Neural cell (in vitro differentiated cells): ENCODE measurements around the gene SHQ1. TPM values are rescaled to one million over a fixed set of nuclear protein-coding genes. Genes with fewer than 3 reads are reported as not detected.

Experiments
- H2AFZ ChIP-seq: fragments of 200-600, 300-800 bp; sonication (generic), shearing (Covaris generic); 2 replicates; pipeline ENCODE4 v1.6.0; 2014; ENCODE audit warnings: low read depth, mild to moderate bottlenecking, antibody characterized with exemption, low read length, moderate library complexity
- H3F3A ChIP-seq: fragments of 200-600 bp; shearing (Covaris generic); 2 replicates; pipeline ENCODE4 v1.6.1; 2016; ENCODE audit warnings: mild to moderate bottlenecking, moderate library complexity, mixed read lengths, antibody characterized with exemption, low read length; ENCODE audit not compliant: insufficient read depth, poor library complexity, severe bottlenecking
- H3K27ac ChIP-seq: fragments of 200-600, 300-800 bp; sonication (generic), shearing (Covaris generic); 2 replicates; pipeline ENCODE4 v1.5.1; 2014; ENCODE audit warnings: mild to moderate bottlenecking, low read length, moderate library complexity
- H3K27me3 ChIP-seq: fragments of 300-800, 200-600 bp; sonication (generic), shearing (Covaris generic); 2 replicates; pipeline ENCODE4 v1.6.0; 2014; ENCODE audit warnings: mild to moderate bottlenecking, low read depth, low read length, moderate library complexity; ENCODE audit not compliant: insufficient read depth
- H3K36me3 ChIP-seq: fragments of 300-800, 200-600 bp; sonication (generic), shearing (Covaris generic); 2 replicates; pipeline ENCODE4 v1.5.1; 2014; ENCODE audit warnings: mild to moderate bottlenecking, antibody characterized with exemption, low read length, moderate library complexity; ENCODE audit not compliant: insufficient read depth
- H3K4me2 ChIP-seq: fragments of 300-800, 200-600 bp; sonication (generic), shearing (Covaris generic); 2 replicates; pipeline ENCODE4 v1.6.0; 2014; ENCODE audit warnings: mild to moderate bottlenecking, low read length
- H3K4me3 ChIP-seq: fragments of 300-800, 200-600 bp; sonication (generic), shearing (Covaris generic); 2 replicates; pipeline ENCODE4 v1.5.1; 2014; ENCODE audit warnings: mild to moderate bottlenecking, low read length, moderate library complexity
- H3K79me2 ChIP-seq: fragments of 200-600 bp; shearing (Covaris generic); replicated peaks from 2 replicates; pipeline ENCODE4 v1.6.0; 2014; ENCODE audit warnings: mild to moderate bottlenecking, low read length, moderate library complexity; ENCODE audit not compliant: insufficient read depth
- H3K9ac ChIP-seq: fragments of 300-800, 200-600 bp; sonication (generic), shearing (Covaris generic); 2 replicates; pipeline ENCODE4 v1.6.1; 2016; ENCODE audit warnings: mild to moderate bottlenecking, low read length, mixed read lengths
- H3K9me2 ChIP-seq: fragments of 200-600 bp; shearing (Covaris generic); 2 replicates; pipeline ENCODE4 v1.6.1; 2016; ENCODE audit warnings: mild to moderate bottlenecking, low read length, mixed read lengths; ENCODE audit not compliant: insufficient read depth
- H3K9me3 ChIP-seq: fragments of 200-600, 300-800 bp; sonication (generic), shearing (Covaris generic); 2 replicates; pipeline ENCODE4 v1.6.1; 2016; ENCODE audit warnings: mild to moderate bottlenecking, mixed run types, low read length, moderate library complexity, mixed read lengths
- H4K20me1 ChIP-seq: fragments of 200-600 bp; shearing (Covaris generic); 2 replicates; pipeline ENCODE4 v1.6.1; 2016; ENCODE audit warnings: mild to moderate bottlenecking, mixed run types; ENCODE audit not compliant: insufficient read depth
- EP300 ChIP-seq: fragments of 450-650 bp; conservative IDR thresholded peaks from 2 replicates; pipeline ENCODE4 v1.6.1; 2014; ENCODE audit warnings: antibody characterized with exemption, mild to moderate bottlenecking, moderate library complexity; ENCODE audit not compliant: poor library complexity, severe bottlenecking
- EZH2 ChIP-seq: fragments of 200-600, 300-800 bp; shearing (Covaris generic), sonication (generic); IDR thresholded peaks from 2 replicates; pipeline ENCODE4 v1.6.1; 2014; ENCODE audit warnings: antibody characterized with exemption, low read length, borderline replicate concordance, mild to moderate bottlenecking; ENCODE audit not compliant: insufficient read depth, poor library complexity, severe bottlenecking
- MXI1 ChIP-seq: fragments of 450-650 bp; conservative IDR thresholded peaks from 2 replicates; pipeline ENCODE4 v1.6.1; 2014; ENCODE audit warnings: antibody characterized with exemption, mild to moderate bottlenecking; ENCODE audit not compliant: poor library complexity, severe bottlenecking
- POLR2AphosphoS5 ChIP-seq: IDR thresholded peaks from 2 replicates; pipeline ENCODE4 v1.6.1; 2012
- RAD21 ChIP-seq: fragments of 450-650 bp; conservative IDR thresholded peaks from 2 replicates; pipeline ENCODE4 v1.6.1; 2014; ENCODE audit warnings: antibody characterized with exemption, mild to moderate bottlenecking, moderate library complexity
- SMC3 ChIP-seq: fragments of 450-650 bp; conservative IDR thresholded peaks from 2 replicates; pipeline ENCODE4 v1.6.1; 2014; ENCODE audit warnings: antibody characterized with exemption, mild to moderate bottlenecking, moderate library complexity; ENCODE audit not compliant: poor library complexity
- TAF1 ChIP-seq: IDR thresholded peaks from 2 replicates; pipeline ENCODE4 v1.6.1; 2012; ENCODE audit warnings: low read depth
- polyA plus RNA-seq: library from polyadenylated mRNA; depleted of rRNA; stranded (reverse); fragments of >200 nt; gene quantifications from 2 replicates; pipeline ENCODE4 v1.2.3, GENCODE V29; 2014
- TF ChIP-seq, protein P1 (sequence below): IDR thresholded peaks from 2 replicates; pipeline ENCODE4 v1.6.1; 2012; ENCODE audit warnings: borderline replicate concordance
- TF ChIP-seq, protein P2 (sequence below): fragments of 450-650 bp; IDR thresholded peaks from 2 replicates; pipeline ENCODE4 v1.5.1; 2014; ENCODE audit warnings: antibody characterized with exemption, mild to moderate bottlenecking, moderate library complexity; ENCODE audit not compliant: poor library complexity, severe bottlenecking

The SHQ1 gene
- polyA plus RNA-seq, 1 donor from 2014 or later, result 14.3 TPM

DNA sequence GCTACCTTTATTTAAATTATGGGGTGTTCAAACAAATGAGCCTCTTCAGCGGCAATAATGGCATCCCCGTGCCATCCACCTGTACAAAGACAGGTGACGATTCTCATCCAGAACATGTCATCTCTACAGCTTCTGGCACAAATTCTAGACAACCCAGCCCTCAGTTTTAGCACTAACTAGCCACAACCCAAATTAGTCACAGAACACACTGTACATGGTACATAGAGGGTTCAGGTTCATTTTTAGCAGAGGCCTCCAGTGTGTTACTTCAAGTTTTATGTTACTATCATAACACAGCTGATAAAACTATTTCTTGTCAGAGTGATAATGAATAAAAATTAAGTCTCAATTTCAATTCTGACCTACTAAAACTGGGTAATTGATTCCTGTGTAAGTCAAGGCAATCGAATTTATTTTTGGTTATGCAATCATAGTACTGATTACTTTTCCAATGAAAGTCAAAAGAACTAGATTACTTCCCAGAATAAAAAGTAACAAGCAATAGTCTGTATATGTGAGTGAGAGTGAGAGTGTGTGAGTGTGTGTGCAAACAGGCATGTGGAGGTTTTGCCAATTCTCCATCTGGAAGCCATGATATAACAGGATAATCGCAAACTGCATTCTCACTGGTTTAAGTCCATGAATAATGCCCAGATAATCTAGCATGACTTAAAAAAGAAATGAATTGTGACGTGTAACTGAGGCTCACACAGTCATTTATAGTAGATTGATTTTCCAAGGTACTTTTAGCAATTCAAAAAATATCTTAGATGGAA lies 37.4 kb downstream of the SHQ1 start:
- H3K27ac ChIP-seq, result no peak overlapping the region
- no peaks in the 10 kb centered on the region for H3K36me3 ChIP-seq
- no peaks in the 10 kb centered on the region for H4K20me1 ChIP-seq
- no peak overlapping the region for H2AFZ ChIP-seq
- no peak overlapping the region for H3K4me2 ChIP-seq
- no peaks in the 10 kb centered on the region for H3K79me2 ChIP-seq
- no peaks in the 10 kb centered on the region for H3F3A ChIP-seq
- H3K27me3 ChIP-seq, result no peaks in the 10 kb centered on the region
- H3K9me2 ChIP-seq, result no peaks in the 10 kb centered on the region
- no peaks in the 10 kb centered on the region for H3K9me3 ChIP-seq
- H3K4me3 ChIP-seq, result no peak overlapping the region
- no peak overlapping the region for H3K9ac ChIP-seq
- no peak for TF ChIP-seq POLR2AphosphoS5
- no peak for TF ChIP-seq SMC3
- TF ChIP-seq EP300, result no peak
- TF ChIP-seq, protein P1, sequence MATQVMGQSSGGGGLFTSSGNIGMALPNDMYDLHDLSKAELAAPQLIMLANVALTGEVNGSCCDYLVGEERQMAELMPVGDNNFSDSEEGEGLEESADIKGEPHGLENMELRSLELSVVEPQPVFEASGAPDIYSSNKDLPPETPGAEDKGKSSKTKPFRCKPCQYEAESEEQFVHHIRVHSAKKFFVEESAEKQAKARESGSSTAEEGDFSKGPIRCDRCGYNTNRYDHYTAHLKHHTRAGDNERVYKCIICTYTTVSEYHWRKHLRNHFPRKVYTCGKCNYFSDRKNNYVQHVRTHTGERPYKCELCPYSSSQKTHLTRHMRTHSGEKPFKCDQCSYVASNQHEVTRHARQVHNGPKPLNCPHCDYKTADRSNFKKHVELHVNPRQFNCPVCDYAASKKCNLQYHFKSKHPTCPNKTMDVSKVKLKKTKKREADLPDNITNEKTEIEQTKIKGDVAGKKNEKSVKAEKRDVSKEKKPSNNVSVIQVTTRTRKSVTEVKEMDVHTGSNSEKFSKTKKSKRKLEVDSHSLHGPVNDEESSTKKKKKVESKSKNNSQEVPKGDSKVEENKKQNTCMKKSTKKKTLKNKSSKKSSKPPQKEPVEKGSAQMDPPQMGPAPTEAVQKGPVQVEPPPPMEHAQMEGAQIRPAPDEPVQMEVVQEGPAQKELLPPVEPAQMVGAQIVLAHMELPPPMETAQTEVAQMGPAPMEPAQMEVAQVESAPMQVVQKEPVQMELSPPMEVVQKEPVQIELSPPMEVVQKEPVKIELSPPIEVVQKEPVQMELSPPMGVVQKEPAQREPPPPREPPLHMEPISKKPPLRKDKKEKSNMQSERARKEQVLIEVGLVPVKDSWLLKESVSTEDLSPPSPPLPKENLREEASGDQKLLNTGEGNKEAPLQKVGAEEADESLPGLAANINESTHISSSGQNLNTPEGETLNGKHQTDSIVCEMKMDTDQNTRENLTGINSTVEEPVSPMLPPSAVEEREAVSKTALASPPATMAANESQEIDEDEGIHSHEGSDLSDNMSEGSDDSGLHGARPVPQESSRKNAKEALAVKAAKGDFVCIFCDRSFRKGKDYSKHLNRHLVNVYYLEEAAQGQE, result no peak
- TF ChIP-seq TAF1, result no peak
- no peak for TF ChIP-seq EZH2
- TF ChIP-seq, protein P2, sequence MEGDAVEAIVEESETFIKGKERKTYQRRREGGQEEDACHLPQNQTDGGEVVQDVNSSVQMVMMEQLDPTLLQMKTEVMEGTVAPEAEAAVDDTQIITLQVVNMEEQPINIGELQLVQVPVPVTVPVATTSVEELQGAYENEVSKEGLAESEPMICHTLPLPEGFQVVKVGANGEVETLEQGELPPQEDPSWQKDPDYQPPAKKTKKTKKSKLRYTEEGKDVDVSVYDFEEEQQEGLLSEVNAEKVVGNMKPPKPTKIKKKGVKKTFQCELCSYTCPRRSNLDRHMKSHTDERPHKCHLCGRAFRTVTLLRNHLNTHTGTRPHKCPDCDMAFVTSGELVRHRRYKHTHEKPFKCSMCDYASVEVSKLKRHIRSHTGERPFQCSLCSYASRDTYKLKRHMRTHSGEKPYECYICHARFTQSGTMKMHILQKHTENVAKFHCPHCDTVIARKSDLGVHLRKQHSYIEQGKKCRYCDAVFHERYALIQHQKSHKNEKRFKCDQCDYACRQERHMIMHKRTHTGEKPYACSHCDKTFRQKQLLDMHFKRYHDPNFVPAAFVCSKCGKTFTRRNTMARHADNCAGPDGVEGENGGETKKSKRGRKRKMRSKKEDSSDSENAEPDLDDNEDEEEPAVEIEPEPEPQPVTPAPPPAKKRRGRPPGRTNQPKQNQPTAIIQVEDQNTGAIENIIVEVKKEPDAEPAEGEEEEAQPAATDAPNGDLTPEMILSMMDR, result no peak
- TF ChIP-seq RAD21, result no peak
- TF ChIP-seq MXI1, result no peak

DNA sequence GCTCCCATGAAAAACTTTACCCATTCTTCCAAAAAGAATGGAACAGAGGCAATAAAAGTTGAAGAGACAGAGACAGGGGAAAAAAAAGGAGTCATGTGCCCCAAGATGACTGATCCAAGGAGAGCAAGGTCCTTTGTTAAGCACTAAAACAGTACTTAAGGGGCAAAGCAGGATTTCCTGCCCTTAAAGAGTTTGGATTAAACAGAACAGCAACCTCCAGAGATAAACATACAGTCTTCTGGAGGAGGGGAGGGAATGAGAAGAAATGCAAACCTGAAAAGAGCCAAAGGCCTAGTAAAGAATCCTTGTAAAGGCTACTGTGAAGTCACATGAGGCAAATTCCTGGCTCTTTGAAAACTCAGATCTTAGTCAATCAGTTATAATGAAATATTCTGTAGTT lies 38.2 kb downstream of the SHQ1 start:
- H3K4me2 ChIP-seq, result no peak overlapping the region
- H4K20me1 ChIP-seq, result no peaks in the 10 kb centered on the region
- H3K79me2 ChIP-seq, result no peaks in the 10 kb centered on the region
- H3K4me3 ChIP-seq, result no peak overlapping the region
- H2AFZ ChIP-seq, result no peak overlapping the region
- no peak overlapping the region for H3K9ac ChIP-seq
- no peaks in the 10 kb centered on the region for H3K27me3 ChIP-seq
- no peaks in the 10 kb centered on the region for H3K9me2 ChIP-seq
- no peaks in the 10 kb centered on the region for H3F3A ChIP-seq
- H3K9me3 ChIP-seq, result no peaks in the 10 kb centered on the region
- no peaks in the 10 kb centered on the region for H3K36me3 ChIP-seq
- H3K27ac ChIP-seq, result no peak overlapping the region
- no peak for TF ChIP-seq EP300
- no peak for TF ChIP-seq MXI1
- TF ChIP-seq EZH2, result no peak
- TF ChIP-seq SMC3, result no peak
- TF ChIP-seq, protein P2, result no peak
- no peak for TF ChIP-seq TAF1
- TF ChIP-seq RAD21, result no peak
- no peak for TF ChIP-seq POLR2AphosphoS5
- TF ChIP-seq, protein P1, result no peak
